ENCODE data around the gene PADI6.

The PADI6 gene

DNA sequence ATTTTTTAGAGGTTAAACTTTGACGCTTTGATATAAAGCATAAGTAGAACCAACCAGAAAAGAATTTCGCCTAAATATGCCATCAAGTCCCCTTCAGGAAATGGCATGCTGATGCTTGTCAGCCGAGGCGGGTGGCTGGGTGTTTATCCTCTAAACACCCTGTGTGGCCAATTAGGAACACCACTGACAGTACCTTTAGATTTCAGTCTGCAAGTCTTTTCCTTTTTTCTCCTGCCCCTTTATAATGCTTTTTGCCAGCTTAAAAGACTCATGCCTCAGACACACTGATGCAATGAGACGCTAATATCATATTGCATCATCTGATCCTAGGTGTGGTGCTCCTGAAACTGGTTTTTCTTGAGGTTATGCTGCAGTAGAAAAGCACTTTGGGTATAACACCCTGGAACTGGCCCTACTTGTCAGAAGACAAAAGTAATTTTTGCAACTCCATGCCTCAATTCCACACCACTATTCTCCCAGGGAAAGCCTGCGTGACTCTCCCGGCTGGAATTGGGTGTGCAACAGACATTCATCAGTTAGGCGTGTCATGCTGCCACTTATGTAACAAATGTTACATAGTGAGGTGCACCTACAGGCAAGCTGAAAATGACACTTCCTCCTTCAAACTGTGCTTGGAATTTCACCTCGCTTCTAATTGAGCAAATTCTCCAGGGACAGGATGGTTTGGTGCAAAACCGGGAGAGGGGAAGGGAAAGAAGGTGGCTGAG lies 69.4 kb downstream of the PADI6 start:
- no peak overlapping the region for H3K27ac ChIP-seq (ENCODE audit: insufficient read depth in 1 of 2, low read depth in 1 of 2, low read length in 2 of 2, poor library complexity in 1 of 2, severe bottlenecking in 2 of 2)
- H3K36me3 ChIP-seq (ENCODE audit: control insufficient read depth in 4 of 4, insufficient read depth in 4 of 4, low read length in 3 of 4), result peaks cover 0 to 8% (median 1%) of the 10 kb centered on the region in 4 experiments
- H3K27me3 ChIP-seq (replicated peaks in 2 of 5; ENCODE audit: control insufficient read depth in 4 of 5, insufficient read depth in 5 of 5, low read length in 4 of 5), result no peaks in the 10 kb centered on the region
- 36% methylated on average over 9 of the region's 10 CpGs for WGBS (ENCODE audit: insufficient coverage)
- POLR2A ChIA-PET, result interaction anchor here (1.0 kb wide), 1 partner anchor 10 kb away, joined by 3 read pairs; no protein-coding TSS in a partner anchor
- peak in 2 of 3 donors; percentile 36 to 45 for DNase-seq
- peak overlapping the region in 1 of 7 experiments; percentile 24 for H3K4me3 ChIP-seq (ENCODE audit: control insufficient read depth in 1 of 7, extremely low read depth in 1 of 7, insufficient read depth in 4 of 7, low read depth in 2 of 7, low read length in 6 of 7)
- H3K4me1 ChIP-seq (ENCODE audit: control extremely low read depth in 1 of 4, control insufficient read depth in 4 of 4, insufficient read depth in 4 of 4, low read length in 3 of 4), result peaks cover 2 to 32% (median 27%) of the 10 kb centered on the region in 4 experiments
- H3K9me3 ChIP-seq (ENCODE audit: control extremely low read depth in 1 of 5, control insufficient read depth in 4 of 5, insufficient read depth in 2 of 5, low read depth in 1 of 5, low read length in 4 of 5), result no peaks in the 10 kb centered on the region
- CTCF ChIA-PET, result interaction anchor here (1.2 to 3.4 kb wide), 2 partner anchors 10 to 16 kb away, joined by 4 to 12 read pairs; no protein-coding TSS in a partner anchor

DNA sequence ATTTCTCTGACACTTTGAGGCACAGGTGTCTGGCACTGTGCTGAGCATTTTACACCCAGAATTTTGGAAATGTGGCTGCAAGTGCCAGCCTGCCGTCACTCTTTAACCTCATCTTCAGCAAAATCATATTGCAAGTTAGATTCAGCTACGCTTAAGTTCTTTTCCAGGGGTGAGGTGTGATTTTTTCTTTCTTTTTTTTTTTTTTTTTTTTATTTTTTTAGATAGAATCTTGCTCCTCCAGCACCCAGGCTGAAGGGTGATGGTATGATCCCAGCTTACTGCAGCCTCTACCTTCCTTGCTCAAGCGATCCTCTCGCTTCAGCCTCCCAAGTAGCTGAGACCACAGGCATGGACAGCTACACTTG lies 70.0 kb downstream of the PADI6 start:
- H3K4me3 ChIP-seq (ENCODE audit: control insufficient read depth in 1 of 7, extremely low read depth in 1 of 7, insufficient read depth in 4 of 7, low read depth in 2 of 7, low read length in 6 of 7), result no peak overlapping the region
- H3K27ac ChIP-seq (ENCODE audit: insufficient read depth in 1 of 2, low read depth in 1 of 2, low read length in 2 of 2, poor library complexity in 1 of 2, severe bottlenecking in 2 of 2), result no peak overlapping the region
- CTCF ChIA-PET, result interaction anchor here (1.2 to 3.4 kb wide), 2 partner anchors 10 to 17 kb away, joined by 4 to 12 read pairs; no protein-coding TSS in a partner anchor
- POLR2A ChIA-PET, result interaction anchor here (1.0 kb wide), 1 partner anchor 11 kb away, joined by 3 read pairs; no protein-coding TSS in a partner anchor
- no peak for DNase-seq
- 90% methylated on average over 2 of the region's 4 CpGs for WGBS (ENCODE audit: insufficient coverage)
- no peaks in the 10 kb centered on the region for H3K9me3 ChIP-seq (ENCODE audit: control extremely low read depth in 1 of 5, control insufficient read depth in 4 of 5, insufficient read depth in 2 of 5, low read depth in 1 of 5, low read length in 4 of 5)
- no peaks in the 10 kb centered on the region for H3K27me3 ChIP-seq (replicated peaks in 2 of 5; ENCODE audit: control insufficient read depth in 4 of 5, insufficient read depth in 5 of 5, low read length in 4 of 5)
- peaks cover 0 to 26% (median 22%) of the 10 kb centered on the region in 4 experiments for H3K4me1 ChIP-seq (ENCODE audit: control extremely low read depth in 1 of 4, control insufficient read depth in 4 of 4, insufficient read depth in 4 of 4, low read length in 3 of 4)
- peaks cover 0 to 3% (median 0%) of the 10 kb centered on the region in 4 experiments for H3K36me3 ChIP-seq (ENCODE audit: control insufficient read depth in 4 of 4, insufficient read depth in 4 of 4, low read length in 3 of 4)

DNA sequence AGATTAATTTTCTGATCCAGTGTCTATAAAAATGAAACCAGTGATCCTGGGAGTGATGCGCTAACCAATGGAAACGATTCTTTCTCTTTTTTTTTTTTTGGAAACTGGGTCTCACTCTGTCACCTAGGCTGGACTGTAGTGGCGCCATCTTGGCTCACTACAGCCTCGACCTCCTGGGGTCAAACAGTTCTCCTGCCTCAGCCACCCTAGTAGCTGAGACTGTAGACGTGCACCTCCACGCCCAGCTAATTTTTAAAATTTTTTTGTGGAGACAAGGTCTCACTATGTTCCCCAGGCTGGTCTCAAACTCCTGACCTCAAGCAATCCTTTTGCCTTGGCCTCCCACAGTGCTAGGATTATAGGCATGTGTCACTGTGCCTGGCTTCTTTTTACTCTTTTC lies 70.8 kb downstream of the PADI6 start:
- POLR2A ChIA-PET, result no interaction called here
- H3K36me3 ChIP-seq (ENCODE audit: control insufficient read depth in 4 of 4, insufficient read depth in 4 of 4, low read length in 3 of 4), result no peaks in the 10 kb centered on the region
- peaks cover 0 to 22% (median 18%) of the 10 kb centered on the region in 4 experiments for H3K4me1 ChIP-seq (ENCODE audit: control extremely low read depth in 1 of 4, control insufficient read depth in 4 of 4, insufficient read depth in 4 of 4, low read length in 3 of 4)
- no peak overlapping the region for H3K27ac ChIP-seq (ENCODE audit: insufficient read depth in 1 of 2, low read depth in 1 of 2, low read length in 2 of 2, poor library complexity in 1 of 2, severe bottlenecking in 2 of 2)
- CTCF ChIA-PET, result interaction anchor here (1.0 kb wide), 2 partner anchors 19 to 37 kb away, joined by 3 to 6 read pairs; no protein-coding TSS in a partner anchor
- DNase-seq, result no peak
- H3K9me3 ChIP-seq (ENCODE audit: control extremely low read depth in 1 of 5, control insufficient read depth in 4 of 5, insufficient read depth in 2 of 5, low read depth in 1 of 5, low read length in 4 of 5), result no peaks in the 10 kb centered on the region
- no peak overlapping the region for H3K4me3 ChIP-seq (ENCODE audit: control insufficient read depth in 1 of 7, extremely low read depth in 1 of 7, insufficient read depth in 4 of 7, low read depth in 2 of 7, low read length in 6 of 7)
- no peaks in the 10 kb centered on the region for H3K27me3 ChIP-seq (replicated peaks in 2 of 5; ENCODE audit: control insufficient read depth in 4 of 5, insufficient read depth in 5 of 5, low read length in 4 of 5)
- 98% methylated on average over 6 of the region's 6 CpGs for WGBS (ENCODE audit: insufficient coverage)

DNA sequence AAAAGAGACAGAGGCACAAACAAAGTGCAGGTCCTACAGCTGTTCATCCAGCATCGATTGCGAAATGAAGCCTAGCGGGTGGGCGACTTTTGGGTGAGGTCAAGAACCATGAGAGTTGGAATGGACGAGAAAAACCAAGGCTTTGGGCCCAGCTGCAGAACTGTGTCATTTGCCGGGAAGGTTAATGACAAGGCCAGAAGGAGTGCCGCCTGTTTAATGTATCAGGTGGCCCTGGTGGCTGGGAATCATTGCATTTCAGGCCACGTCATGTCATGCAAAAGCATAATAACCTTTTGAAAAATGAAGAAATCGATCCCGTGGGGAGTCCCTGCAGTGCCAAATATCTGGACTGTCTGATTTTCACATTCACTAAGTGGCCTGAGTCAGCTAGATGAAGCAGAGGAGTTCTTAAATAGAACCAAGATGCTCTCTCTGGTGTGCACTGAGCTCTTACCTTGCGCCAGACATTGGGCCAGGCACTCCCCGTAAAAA lies 75.6 kb downstream of the PADI6 start:
- CTCF ChIA-PET, result interaction anchor here (0.7 to 1.6 kb wide), 3 partner anchors 21 to 55 kb away, joined by 3 to 4 read pairs (median 3); no protein-coding TSS in a partner anchor
- WGBS (ENCODE audit: insufficient coverage), result 91% methylated on average over 11 of the region's 12 CpGs
- Histone ChIP-seq H3K36me3 (ENCODE audit: control insufficient read depth in 4 of 4, insufficient read depth in 4 of 4, low read length in 3 of 4) (no peaks in the 10 kb centered on the region), H3K27ac (ENCODE audit: insufficient read depth in 1 of 2, low read depth in 1 of 2, low read length in 2 of 2, poor library complexity in 1 of 2, severe bottlenecking in 2 of 2) (no peak overlapping the region), H3K27me3 (replicated peaks in 2 of 5; ENCODE audit: control insufficient read depth in 4 of 5, insufficient read depth in 5 of 5, low read length in 4 of 5) (no peaks in the 10 kb centered on the region), H3K4me3 (ENCODE audit: control insufficient read depth in 1 of 7, extremely low read depth in 1 of 7, insufficient read depth in 4 of 7, low read depth in 2 of 7, low read length in 6 of 7) (no peak overlapping the region), H3K4me1 (ENCODE audit: control extremely low read depth in 1 of 4, control insufficient read depth in 4 of 4, insufficient read depth in 4 of 4, low read length in 3 of 4) (no peaks in the 10 kb centered on the region), H3K9me3 (ENCODE audit: control extremely low read depth in 1 of 5, control insufficient read depth in 4 of 5, insufficient read depth in 2 of 5, low read depth in 1 of 5, low read length in 4 of 5) (no peaks in the 10 kb centered on the region)
- POLR2A ChIA-PET, result no interaction called here
- DNase-seq, result no peak

All from common myeloid progenitor, CD34-positive (primary cell).